GM12878 (cell line): ENCODE results near the gene ACAD11. TPM values are rescaled to one million over a fixed set of nuclear protein-coding genes. Genes with fewer than 3 reads are reported as not detected.

Experiments
- ATAC-seq: fragments of 200-7000 bp; cut with Tn5 transposase; 3 replicates; pipeline ENCODE4 v1.9.1; 2020; ENCODE audit warnings: mild to moderate bottlenecking, moderate library complexity
- BruUV-seq: library from RNA; stranded (reverse); fragments of 400-500 nt; replicated peaks from 2 replicates; lab custom pipeline; 2021; lab: Mats Ljungman, UMichigan
- CTCF ChIA-PET: fragments of 300-600 bp; sonication (Branson Sonifier 250); formaldehyde crosslinking; extraction: SDS; loops from one replicate; lab custom pipeline; 2021; ENCODE audit warnings: inconsistent platforms; lab: Yijun Ruan, JAX
- POLR2A ChIA-PET: fragments of 350-600 bp; formaldehyde crosslinking; extraction: SDS; loops from one replicate; lab custom pipeline; 2021; ENCODE audit warnings: inconsistent platforms; lab: Charles Lee
- RAD21 ChIA-PET: fragments of 300-600 bp; sonication (Branson Sonifier 250); formaldehyde crosslinking; loops from one replicate; lab custom pipeline; 2023; ENCODE audit warnings: antibody characterized with exemption; ENCODE audit not compliant: unreplicated experiment; lab: Charles Lee
- SMC1A ChIA-PET: fragments of 300-600 bp; sonication (Branson Sonifier 250); formaldehyde crosslinking; loops from one replicate; lab custom pipeline; 2023; ENCODE audit not compliant: unreplicated experiment, uncharacterized antibody; lab: Charles Lee
- DNase-seq: peaks from one replicate; pipeline ENCODE4 v3.0.0-alpha.2; 2011; ENCODE audit warnings: low read depth, low spot score
- FAIRE-seq: peaks from 3 replicates; lab custom pipeline; 2011; peaks lifted over from hg19 to GRCh38; lab: Jason Lieb, UNC
- H2AFZ ChIP-seq: 2 replicates; pipeline ENCODE4 v1.6.0; 2011; ENCODE audit warnings: low read depth, low read length, control low read depth; ENCODE audit not compliant: control insufficient read depth
- H3K27ac ChIP-seq: 2 replicates; pipeline ENCODE4 v1.5.1; 2011; ENCODE audit warnings: control low read depth; ENCODE audit not compliant: control insufficient read depth, insufficient read depth
- H3K27me3 ChIP-seq, 2 experiments: replicated peaks in 1 of 2; 2 replicates each; pipeline versions ENCODE4 v1.6.0 to v1.6.1; 2011; ENCODE audit warnings: low read length in 1 of 2; ENCODE audit not compliant: control insufficient read depth in 2 of 2, insufficient read depth in 2 of 2
- H3K36me3 ChIP-seq, 2 experiments: 2 replicates each; pipeline ENCODE4 v1.5.1; 2011; ENCODE audit warnings: low read length in 1 of 2; ENCODE audit not compliant: control insufficient read depth in 2 of 2, insufficient read depth in 2 of 2
- H3K4me1 ChIP-seq: 2 replicates; pipeline ENCODE4 v1.6.1; 2011; ENCODE audit warnings: mild to moderate bottlenecking, low read length, moderate library complexity, mixed read lengths; ENCODE audit not compliant: control insufficient read depth, insufficient read depth
- H3K4me2 ChIP-seq: 2 replicates; pipeline ENCODE4 v1.6.0; 2011; ENCODE audit warnings: control low read depth; ENCODE audit not compliant: control insufficient read depth, insufficient read depth
- H3K4me3 ChIP-seq: fragments of 200-600 bp; sonication (generic); 2 replicates; pipeline ENCODE4 v1.5.1; 2016
- H3K79me2 ChIP-seq: 2 replicates; pipeline ENCODE4 v1.6.0; 2011; ENCODE audit warnings: low read length; ENCODE audit not compliant: control insufficient read depth, insufficient read depth
- H3K9ac ChIP-seq: 2 replicates; pipeline ENCODE4 v1.8.0; 2011; ENCODE audit warnings: low read length, control low read depth, mixed read lengths; ENCODE audit not compliant: control insufficient read depth, insufficient read depth
- H3K9me3 ChIP-seq: replicated peaks from 3 replicates; pipeline ENCODE4 v1.5.1; 2011; ENCODE audit warnings: mild to moderate bottlenecking, low read length; ENCODE audit not compliant: control insufficient read depth, insufficient read depth
- H4K20me1 ChIP-seq: 2 replicates; pipeline ENCODE4 v1.6.0; 2011; ENCODE audit not compliant: control insufficient read depth, insufficient read depth
- CHD1 ChIP-seq: IDR thresholded peaks from 2 replicates; pipeline ENCODE4 v1.6.1; 2012; ENCODE audit warnings: low read depth, low read length, improper control_type of control experiment
- ELK1 ChIP-seq: IDR thresholded peaks from 2 replicates; pipeline ENCODE4 v1.6.1; 2012; ENCODE audit warnings: low read depth, low read length, improper control_type of control experiment
- GABPA ChIP-seq: IDR thresholded peaks from 2 replicates; pipeline ENCODE4 v1.6.1; 2014; ENCODE audit warnings: antibody characterized with exemption, low read depth, mild to moderate bottlenecking, inconsistent platforms
- IRF3 ChIP-seq: fragments of 450-650 bp; IDR thresholded peaks from 2 replicates; pipeline ENCODE4 v1.6.1; 2014; ENCODE audit warnings: mild to moderate bottlenecking
- TCF3 ChIP-seq: IDR thresholded peaks from 2 replicates; pipeline ENCODE4 v1.6.1; 2012; ENCODE audit warnings: low read depth, mild to moderate bottlenecking, low read length, borderline replicate concordance; ENCODE audit not compliant: insufficient read depth
- USF2 ChIP-seq: IDR thresholded peaks from 2 replicates; pipeline ENCODE4 v1.6.1; 2011; ENCODE audit warnings: low read depth, low read length, improper control_type of control experiment, borderline replicate concordance
- ZNF384 ChIP-seq: IDR thresholded peaks from 2 replicates; pipeline ENCODE4 v1.6.1; 2012; ENCODE audit warnings: low read depth, mild to moderate bottlenecking, low read length, improper control_type of control experiment, borderline replicate concordance
- WGBS: methylation state at CpG from one replicate; pipeline ENCODE4 v1.1.6; 2016; ENCODE audit warnings: low lambda C conversion rate; ENCODE audit not compliant: insufficient replicate concordance, insufficient coverage; ENCODE audit errors: missing lambda C conversion rate; 5-methylcytosine and 5-hydroxymethylcytosine counted together
- in situ Hi-C: fragments of 300-500 bp; cut with MboI; formaldehyde crosslinking; loops from 9 replicates; pipeline ENCODE4 v1.14.3; 2018; ENCODE audit warnings: mixed read lengths
- intact Hi-C: fragments of 100-400 bp; cut with micrococcal nuclease; formaldehyde crosslinking; loops from one replicate; pipeline ENCODE4 v1.14.2; 2022; ENCODE audit not compliant: unreplicated experiment
- polyA plus RNA-seq, 11 experiments: library from polyadenylated mRNA; depleted of rRNA in 4 of 11; unstranded in 6 of 11; stranded (reverse) in 5 of 11; fragments of >200 nt; fragmentation: Nextera tagmentation in 4 of 11; fragmentation: Illumina TruSeq in 1 of 11; extraction: Ambion mirVana in 4 of 11; extraction: Trizol in 1 of 11; gene quantifications; 1 replicate in 1 of 11; 2 replicates in 10 of 11; pipeline versions ENCODE4 v1.2.1 to v1.2.3, GENCODE V29; 2011 to 2016; ENCODE audit warnings: inconsistent platforms in 2 of 11, missing spikeins in 2 of 11, low read depth in 1 of 11
- total RNA-seq, 4 experiments: library from RNA; depleted of rRNA in 3 of 4; stranded (reverse); fragments of >200 nt in 3 of 4; fragmentation: Illumina TruSeq in 1 of 4; extraction: Trizol in 1 of 4; gene quantifications; 2 replicates each; pipeline versions ENCODE4 v1.2.1 to v1.2.3, GENCODE V29; 2013 to 2021

The ACAD11 gene
- total and polyA plus RNA-seq, 10 of the 15 experiments (the other 5 are each of a cell fraction or from before 2014, with no cell fraction given): 2.4 to 15.9 (median 10.4) TPM

GRCh38 chr3:132519914-132520313, 139.7 kb downstream of the ACAD11 start:
- no peaks in the 10 kb centered on the region for H3K79me2 ChIP-seq
- H3K27ac ChIP-seq: no peak overlapping the region
- peaks cover 5% of the 10 kb centered on the region; the same call in 1 of the 2 replicates for H3K4me1 ChIP-seq
- H4K20me1 ChIP-seq: no peaks in the 10 kb centered on the region
- ChIA-PET SMC1A (interaction anchor here (1.2 to 1.9 kb wide), 2 partner anchors 10 to 12 kb away, joined by 4 to 7 read pairs; no protein-coding TSS in a partner anchor), RAD21 (no interaction called here), POLR2A (no interaction called here), CTCF (interaction anchor here (1.7 to 3.6 kb wide), 2 partner anchors 17 to 122 kb away, joined by 7 to 25 read pairs; no protein-coding TSS in a partner anchor)
- no peak for TF ChIP-seq CHD1
- no peak for DNase-seq
- H3K27me3 ChIP-seq: no peaks in the 10 kb centered on the region
- WGBS: 81% methylated on average over 5 of the region's 5 CpGs
- H3K36me3 ChIP-seq: peaks cover 0 to 19% of the 10 kb centered on the region in 2 experiments; a peak in 2 of 4 replicates
- in situ Hi-C loops: no loop called here
- no peak overlapping the region for H3K9ac ChIP-seq
- H3K4me3 ChIP-seq: no peak overlapping the region
- no TSS peak for BruUV-seq
- no peak overlapping the region for H2AFZ ChIP-seq
- H3K4me2 ChIP-seq: no peak overlapping the region
- FAIRE-seq: no peak
- ATAC-seq: no peak
- no peaks in the 10 kb centered on the region for H3K9me3 ChIP-seq
- intact Hi-C loops: no loop called here

- in situ Hi-C loops (no loop called here), intact Hi-C loops (no loop called here)
- Histone ChIP-seq H3K36me3 (peaks cover 0 to 19% of the 10 kb centered on the region in 2 experiments; a peak in 2 of 4 replicates), H3K4me2 (no peak overlapping the region), H3K9ac (no peak overlapping the region), H2AFZ (no peak overlapping the region)
- WGBS: 98% methylated on average over 2 of the region's 2 CpGs
- SMC1A ChIA-PET: no interaction called here
- FAIRE-seq: no peak
- no peak for DNase-seq
- no peak for TF ChIP-seq GABPA
- TF ChIP-seq ZNF384: no peak
- TF ChIP-seq USF2: no peak
- no peak for TF ChIP-seq TCF3
- TF ChIP-seq ELK1: no peak
- no peak for TF ChIP-seq IRF3
- TF ChIP-seq, all 136 proteins: peak for 0
- BruUV-seq: no TSS peak
- Histone ChIP-seq H3K4me1 (peaks cover 5% of the 10 kb centered on the region; the same call in 1 of the 2 replicates), H3K27me3 (no peaks in the 10 kb centered on the region), H3K4me3 (no peak overlapping the region), H3K9me3 (no peaks in the 10 kb centered on the region), H3K79me2 (no peaks in the 10 kb centered on the region), H3K27ac (no peak overlapping the region), H4K20me1 (no peaks in the 10 kb centered on the region)
- RAD21 ChIA-PET: no interaction called here
- ATAC-seq: no peak
- POLR2A ChIA-PET: no interaction called here
- CTCF ChIA-PET: no interaction called here
These were observed 142.3 kb downstream of the ACAD11 start for GRCh38 chr3:132517311-132517710.
